Effector CD8-positive, alpha-beta T cell (primary cell): ENCODE data around the gene WDR82.

Source experiments
- DNase-seq: peaks from one replicate; lab custom pipeline; 2025; lab: John Stamatoyannopoulos, UW

WDR82 gene

GRCh38 chr3:52256622-52257021 is 21.8 kb downstream of the WDR82 start:
- no peak for DNase-seq

GRCh38 chr3:52256159-52256558 is 22.3 kb downstream of the WDR82 start:
- DNase-seq: no peak

- DNase-seq: no peak
Measured at GRCh38 chr3:52254608-52255007, 23.8 kb downstream of the WDR82 start.

- peak; percentile 69 for DNase-seq
Measured at GRCh38 chr3:52253314-52254304, 24.8 kb downstream of the WDR82 start.

DNA sequence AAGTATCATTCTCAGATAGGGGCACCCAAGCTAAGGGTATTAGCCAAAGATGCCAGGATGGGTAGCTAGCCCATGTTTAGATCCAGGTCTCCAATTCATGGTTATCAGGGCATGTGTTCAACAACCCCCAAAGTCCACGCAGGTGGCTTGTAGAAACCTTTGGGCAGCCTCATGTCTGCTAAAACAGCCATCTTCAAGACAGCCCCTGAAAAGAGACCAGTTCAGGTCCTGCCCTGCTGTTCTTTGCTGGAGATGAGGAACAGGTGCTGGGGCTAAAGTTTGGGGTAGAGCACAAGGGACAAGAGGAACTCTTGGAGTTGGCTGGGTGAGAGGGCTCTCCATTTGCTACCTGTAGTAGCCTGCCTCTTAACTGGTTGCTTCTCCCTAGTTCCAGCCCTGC is 28.3 kb downstream of the WDR82 start:
- DNase-seq: no peak

GRCh38 chr3:52249683-52250082 is 28.8 kb downstream of the WDR82 start:
- DNase-seq: no peak

GRCh38 chr3:52248816-52249547 is 29.5 kb downstream of the WDR82 start:
- no peak for DNase-seq

DNA sequence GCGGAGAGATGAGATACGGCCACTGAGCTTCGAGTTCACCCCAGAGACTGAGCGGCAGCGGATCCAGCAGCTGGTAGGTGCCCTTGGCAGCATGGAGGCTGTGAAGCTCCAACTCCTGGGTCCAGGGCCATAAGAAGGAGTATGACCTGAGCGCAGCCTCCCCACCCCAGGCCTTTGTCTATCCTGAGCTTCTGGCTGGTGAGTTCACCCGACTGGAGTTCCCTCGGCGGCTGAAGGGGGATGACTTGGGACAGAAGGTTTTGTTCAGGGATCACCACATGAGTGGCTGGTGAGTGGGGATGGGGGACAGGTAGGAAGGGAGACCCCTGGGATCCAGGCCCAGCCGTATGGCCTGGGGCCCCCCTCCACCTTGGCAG is 30.3 kb downstream of the WDR82 start:
- DNase-seq: no peak

- DNase-seq: no peak
Measured at GRCh38 chr3:52247409-52248164, 30.9 kb downstream of the WDR82 start.

DNA sequence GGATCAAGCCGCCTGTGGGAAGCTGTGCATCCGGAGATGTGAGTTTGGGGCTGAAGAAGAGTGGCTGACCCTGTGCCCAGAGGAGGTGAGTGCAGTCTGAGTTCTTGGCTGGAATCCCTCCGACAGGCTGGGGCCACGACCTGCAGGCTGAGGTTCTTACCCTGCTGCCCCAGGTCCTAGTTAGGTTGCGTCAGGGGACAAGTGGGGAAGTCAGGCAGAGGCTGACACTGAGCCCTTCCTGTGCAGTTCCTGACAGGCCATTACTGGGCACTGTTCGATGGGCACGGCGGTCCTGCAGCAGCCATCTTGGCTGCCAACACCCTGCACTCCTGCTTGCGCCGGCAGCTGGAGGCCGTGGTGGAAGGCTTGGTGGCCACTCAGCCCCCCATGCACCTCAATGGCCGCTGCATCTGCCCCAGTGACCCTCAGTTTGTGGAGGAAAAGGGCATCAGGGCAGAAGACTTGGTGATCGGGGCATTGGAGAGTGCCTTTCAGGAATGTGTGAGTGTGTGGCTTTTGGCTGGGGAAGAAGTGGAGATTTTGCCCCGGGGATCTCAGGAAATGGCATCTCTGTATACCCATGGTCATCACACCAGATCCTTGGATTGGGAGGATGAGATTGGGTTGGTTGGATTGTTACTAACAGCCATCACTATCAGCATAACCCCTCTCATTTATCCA is 31.6 kb downstream of the WDR82 start:
- DNase-seq: no peak

DNA sequence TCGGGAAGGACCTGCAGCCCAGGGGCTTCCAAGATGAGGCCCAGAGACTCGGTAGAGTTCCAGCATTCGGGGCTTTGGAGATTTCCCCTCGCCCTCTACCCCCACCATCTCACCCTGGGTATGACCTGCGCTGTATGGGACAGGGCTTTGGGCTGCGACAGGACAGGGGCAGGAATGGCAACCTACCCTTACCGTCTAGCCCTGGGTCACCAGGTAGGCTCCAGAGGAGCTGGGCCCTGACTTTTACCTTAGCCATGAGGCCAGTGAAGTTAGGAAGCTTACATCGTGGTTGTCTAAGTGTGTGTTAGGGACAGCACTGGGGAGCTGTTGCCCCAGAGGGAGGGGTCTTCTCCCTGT is 32.2 kb downstream of the WDR82 start:
- DNase-seq: no peak

DNA sequence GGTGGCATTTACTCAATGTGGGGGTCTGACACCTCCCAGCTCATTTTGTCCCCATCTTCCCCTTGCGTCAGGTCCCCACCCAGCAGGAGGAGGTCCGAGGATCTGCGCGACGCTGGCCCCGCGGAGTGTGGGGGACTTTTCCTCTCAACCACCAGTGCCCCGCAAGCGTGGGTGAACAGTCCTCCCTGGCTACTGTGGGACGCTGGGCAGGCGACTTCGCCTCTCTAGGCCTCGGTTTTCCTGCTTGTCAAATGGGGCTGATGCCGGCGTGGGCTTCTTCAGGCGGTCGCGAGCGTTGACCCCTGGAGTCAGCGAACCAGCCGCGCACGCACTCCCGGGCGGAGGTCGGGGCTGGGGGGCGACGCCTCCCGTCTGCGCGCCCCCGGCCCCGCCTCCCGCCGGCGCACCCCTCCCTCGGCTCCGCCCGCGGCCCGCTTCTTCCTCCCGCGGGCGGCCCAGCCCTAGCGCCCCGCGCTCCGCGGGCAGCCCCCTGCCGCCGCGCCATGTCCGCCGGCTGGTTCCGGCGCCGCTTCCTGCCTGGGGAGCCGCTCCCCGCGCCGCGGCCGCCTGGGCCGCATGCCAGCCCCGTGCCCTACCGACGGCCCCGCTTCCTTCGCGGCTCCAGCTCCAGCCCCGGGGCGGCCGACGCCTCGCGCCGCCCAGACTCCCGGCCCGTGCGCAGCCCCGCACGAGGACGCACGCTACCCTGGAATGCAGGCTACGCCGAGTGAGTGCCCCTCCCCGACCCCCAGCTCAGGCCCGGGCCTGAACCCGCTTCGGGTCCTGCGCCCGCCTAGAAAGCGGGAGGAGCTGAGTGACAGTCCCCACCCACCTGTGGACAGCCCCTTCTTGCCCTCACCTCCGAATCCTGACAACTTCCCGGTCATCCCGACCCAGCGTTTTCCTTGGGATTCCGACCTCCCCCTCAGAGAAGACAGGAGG is 32.9 kb downstream of the WDR82 start, which contains the start of gene PPM1M:
TSS of gene PPM1M (plus strand) at position 438 of the 942 bp plus-strand sequence. CDS start at position 504, 66 bp downstream.
- peak; percentile 35 for DNase-seq

DNA sequence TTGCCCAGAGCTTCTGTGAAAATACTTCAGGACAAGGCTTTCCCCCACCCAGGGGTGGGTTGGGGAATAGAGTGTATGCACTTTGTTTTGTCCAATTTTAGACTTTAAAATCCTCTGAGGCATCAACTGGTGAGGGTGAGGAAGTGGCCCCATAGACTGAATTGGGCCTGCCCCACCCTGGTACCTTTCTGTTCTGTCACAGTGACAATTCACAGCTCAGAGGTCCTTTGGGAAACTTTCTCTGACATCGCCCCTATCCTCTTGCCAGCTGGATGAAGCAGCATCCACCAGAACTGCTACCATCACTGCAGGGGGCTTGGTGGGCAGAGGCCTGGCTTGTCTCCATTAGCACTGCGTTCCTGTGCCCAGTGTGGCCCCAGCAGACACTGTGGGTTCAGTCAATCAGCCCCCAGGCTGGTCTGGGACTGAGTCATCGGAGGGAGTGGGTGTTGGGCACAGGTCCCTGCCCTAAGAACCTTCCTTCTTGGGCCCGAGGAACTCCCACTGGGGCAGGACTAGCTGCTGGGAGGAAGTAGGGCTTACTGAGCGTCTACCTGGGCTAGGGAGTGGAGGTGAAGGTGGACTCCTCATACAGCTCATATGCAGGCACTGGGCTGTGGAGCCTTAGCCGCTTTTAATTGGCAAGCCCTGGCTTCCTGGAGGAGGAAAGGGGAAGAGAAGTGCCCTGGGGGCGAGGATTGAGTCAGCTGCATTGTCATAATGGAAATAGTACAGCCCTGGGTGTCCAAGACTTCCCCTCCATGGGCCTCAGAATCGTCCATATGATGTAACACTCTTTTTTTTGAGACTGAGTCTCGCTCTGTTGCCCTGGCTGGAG is 34.4 kb downstream of the WDR82 start:
- no peak for DNase-seq

- no peak for DNase-seq
Measured at GRCh38 chr3:52242039-52242438, 36.4 kb downstream of the WDR82 start.

DNA sequence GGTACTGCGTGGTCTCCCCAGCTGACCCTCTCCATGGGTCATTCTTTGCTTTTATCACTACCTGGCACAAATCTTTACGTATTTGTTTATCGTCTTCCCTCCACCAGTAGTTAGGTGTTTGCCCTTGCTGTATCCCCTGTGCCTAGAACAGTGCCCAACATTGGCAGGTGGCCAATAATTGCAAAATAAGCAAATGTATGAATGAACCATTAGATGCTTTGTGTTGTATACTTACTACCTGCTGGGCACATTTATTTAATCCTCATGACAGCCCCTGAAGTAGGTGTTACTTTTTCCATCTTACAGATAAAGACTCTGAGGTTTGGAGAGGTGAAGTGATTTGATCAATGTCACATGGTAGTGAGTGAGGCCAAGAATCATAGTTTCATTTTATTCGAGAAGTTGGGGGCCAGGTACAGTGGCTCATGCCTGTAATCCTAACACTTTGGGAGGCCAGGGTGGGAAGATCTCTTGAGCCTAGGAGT is 37.5 kb downstream of the WDR82 start:
- DNase-seq: no peak

DNA sequence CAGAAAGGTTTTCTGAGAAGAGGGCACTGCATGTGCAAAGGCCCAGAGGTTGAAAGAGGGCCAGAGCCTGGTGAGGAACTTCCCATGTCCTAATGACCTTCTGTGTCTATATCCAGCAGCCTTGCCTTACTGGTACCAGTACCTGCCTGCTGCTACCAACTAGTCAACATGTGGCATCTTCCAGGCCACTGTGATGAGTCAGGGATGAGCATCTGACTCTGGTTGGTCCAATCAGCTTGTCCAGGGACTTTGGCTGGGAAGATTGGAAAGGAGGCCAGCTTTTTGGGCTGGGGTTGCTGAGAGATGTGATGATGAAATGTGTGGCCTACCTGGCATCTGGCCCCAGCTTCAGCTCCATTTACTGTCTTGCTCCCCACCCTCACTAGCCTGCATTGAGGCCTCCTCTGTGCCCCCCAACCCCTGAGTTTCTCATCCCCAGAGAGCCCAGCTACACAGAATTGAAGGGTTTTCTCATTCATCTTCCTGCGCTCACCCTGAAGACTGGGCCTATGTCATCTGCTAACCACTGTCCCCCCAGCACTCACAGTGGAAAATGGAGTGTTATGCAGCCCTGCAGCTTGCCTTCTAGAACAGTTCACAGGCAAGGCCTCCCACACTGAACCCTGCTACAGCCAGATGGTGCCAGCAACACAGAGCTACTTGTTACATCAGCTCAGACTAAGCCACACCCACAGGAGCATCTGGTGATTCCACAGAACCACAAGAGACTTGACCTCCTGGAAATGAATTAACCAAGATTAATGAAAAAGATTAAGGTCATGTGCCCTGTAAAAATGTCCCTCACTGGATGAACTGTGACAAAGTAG is 38.2 kb downstream of the WDR82 start:
- DNase-seq: no peak

GRCh38 chr3:52238761-52239701 is 39.4 kb downstream of the WDR82 start, which contains the start of gene TWF2:
Gene TWF2 (minus strand): TSS chr3:52239158. CDS start chr3:52239016, 142 bp downstream.
- peak; percentile 82 for DNase-seq
